ENCODE results near the gene TSPAN32. TPM values are rescaled to one million over a fixed set of nuclear protein-coding genes. Genes with fewer than 3 reads are reported as not detected.
"Not testable (repeated sequence)": the region's sequence is repeated elsewhere in the genome, so short reads cannot be mapped to it uniquely, and the experiment has no call there.

TSPAN32 gene
- total RNA-seq, 2 experiments from 2014 or later: 6.0 to 7.6 TPM

DNA sequence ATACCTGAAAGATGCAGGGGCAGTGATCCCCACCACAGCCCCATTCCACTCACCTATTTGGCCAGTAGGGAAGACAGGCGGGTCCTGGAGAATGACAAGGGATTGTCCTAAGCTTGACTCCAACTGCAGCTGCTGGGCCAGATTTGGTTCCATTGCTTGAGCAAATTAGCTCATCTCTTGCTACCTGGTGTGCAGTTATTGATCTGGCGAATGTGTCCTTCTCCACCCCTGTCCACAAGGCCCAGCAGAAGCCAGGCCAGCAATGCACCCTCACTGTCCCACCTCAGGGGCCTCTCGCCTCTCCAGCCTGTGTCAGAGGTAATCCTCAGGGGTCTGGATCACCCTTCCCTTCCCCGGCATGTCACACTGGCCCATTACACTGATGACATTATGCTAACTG, 23.3 kb downstream of the TSPAN32 start:
- Mint-ChIP-seq H3K27ac (no peak overlapping the region), H3K36me3 (ENCODE audit: low read depth) (no peaks in the 10 kb centered on the region), H3K27me3 (peaks cover 12% of the 10 kb centered on the region), H3K4me3 (no peak overlapping the region), H3K4me1 (no peaks in the 10 kb centered on the region), H3K9me3 (ENCODE audit: low read depth) (no peaks in the 10 kb centered on the region)
- POLR2A ChIA-PET: no interaction called here
- DNase-seq (no peak), ATAC-seq (no peak)
- CTCF ChIA-PET: no interaction called here
- intact Hi-C loops (cut with DNase I, micrococcal nuclease): no loop called here

- ChIA-PET CTCF (no interaction called here), POLR2A (no interaction called here)
- H3K36me3 Mint-ChIP-seq (ENCODE audit: low read depth): no peaks in the 10 kb centered on the region
- peaks cover 14% of the 10 kb centered on the region for H3K27me3 Mint-ChIP-seq
- no peak overlapping the region for H3K27ac Mint-ChIP-seq
- H3K9me3 Mint-ChIP-seq (ENCODE audit: low read depth): peaks cover 3% of the 10 kb centered on the region
- H3K4me3 Mint-ChIP-seq: no peak overlapping the region
- intact Hi-C loops (cut with DNase I, micrococcal nuclease): no loop called here
- no peaks in the 10 kb centered on the region for H3K4me1 Mint-ChIP-seq
- ATAC-seq (no peak), DNase-seq (no peak)
Measured at GRCh38 chr11:2325719-2326118, 23.9 kb downstream of the TSPAN32 start.

- ChIA-PET POLR2A (no interaction called here), CTCF (no interaction called here)
- ATAC-seq (no peak), DNase-seq (no peak)
- Mint-ChIP-seq H3K9me3 (ENCODE audit: low read depth) (peaks cover 7% of the 10 kb centered on the region), H3K27ac (no peak overlapping the region), H3K4me3 (no peak overlapping the region), H3K27me3 (peaks cover 13% of the 10 kb centered on the region), H3K4me1 (no peaks in the 10 kb centered on the region), H3K36me3 (ENCODE audit: low read depth) (no peaks in the 10 kb centered on the region)
- intact Hi-C loops (cut with DNase I, micrococcal nuclease): no loop called here
Measured at GRCh38 chr11:2327032-2327431, 25.2 kb downstream of the TSPAN32 start.

- peaks cover 7% of the 10 kb centered on the region for H3K9me3 Mint-ChIP-seq (ENCODE audit: low read depth)
- peaks cover 10% of the 10 kb centered on the region for H3K27me3 Mint-ChIP-seq
- no peaks in the 10 kb centered on the region for H3K4me1 Mint-ChIP-seq
- no peak overlapping the region for H3K4me3 Mint-ChIP-seq
- ChIA-PET CTCF (no interaction called here), POLR2A (no interaction called here)
- no peak for DNase-seq
- no peaks in the 10 kb centered on the region for H3K36me3 Mint-ChIP-seq (ENCODE audit: low read depth)
- intact Hi-C loops (cut with DNase I, micrococcal nuclease): no loop called here
- ATAC-seq: no peak
- no peak overlapping the region for H3K27ac Mint-ChIP-seq
Measured at GRCh38 chr11:2328021-2328420, 26.2 kb downstream of the TSPAN32 start.

DNA sequence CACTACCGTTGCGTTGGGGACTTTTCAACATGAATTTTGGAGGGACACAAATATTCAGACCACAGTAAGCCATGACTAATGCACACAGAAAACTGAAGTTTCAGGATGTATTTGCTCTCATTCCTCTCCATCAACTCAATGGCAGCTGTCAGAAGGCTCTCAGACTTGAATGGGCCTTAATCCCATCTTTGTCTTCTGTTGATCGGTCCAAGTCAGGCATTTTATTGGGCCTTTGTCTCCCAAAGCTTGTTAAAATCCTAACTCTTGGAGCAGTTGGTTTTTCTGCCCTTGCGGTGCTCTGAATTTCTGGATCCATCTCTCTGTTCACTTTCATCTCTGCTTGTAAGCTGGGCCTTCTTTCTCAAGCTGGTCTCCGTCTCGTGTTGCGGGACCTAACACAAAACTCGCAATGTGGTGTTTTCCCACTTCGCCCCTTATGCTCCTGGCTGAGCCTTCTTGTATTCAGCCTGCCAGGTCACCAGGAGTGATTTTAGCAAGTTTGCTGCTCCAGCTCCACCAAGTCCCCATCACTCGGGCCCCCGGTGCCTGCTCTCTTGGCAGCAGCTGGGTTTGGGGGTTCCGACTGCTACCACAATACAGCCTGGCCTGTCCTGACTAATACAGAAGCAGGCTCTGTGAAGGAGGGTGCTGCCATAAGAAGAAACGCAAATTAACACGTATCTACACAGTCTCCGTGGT, 27.0 kb downstream of the TSPAN32 start:
- intact Hi-C loops (cut with DNase I, micrococcal nuclease): no loop called here
- ATAC-seq (no peak), DNase-seq (no peak)
- ChIA-PET POLR2A (no interaction called here), CTCF (interaction anchor here (0.6 kb wide), 1 partner anchor 24 kb away, joined by 4 read pairs; no protein-coding TSS in a partner anchor)
- Mint-ChIP-seq H3K27me3 (peaks cover 8% of the 10 kb centered on the region), H3K9me3 (ENCODE audit: low read depth) (peaks cover 7% of the 10 kb centered on the region), H3K27ac (no peak overlapping the region), H3K4me1 (no peaks in the 10 kb centered on the region), H3K4me3 (no peak overlapping the region), H3K36me3 (ENCODE audit: low read depth) (no peaks in the 10 kb centered on the region)

DNA sequence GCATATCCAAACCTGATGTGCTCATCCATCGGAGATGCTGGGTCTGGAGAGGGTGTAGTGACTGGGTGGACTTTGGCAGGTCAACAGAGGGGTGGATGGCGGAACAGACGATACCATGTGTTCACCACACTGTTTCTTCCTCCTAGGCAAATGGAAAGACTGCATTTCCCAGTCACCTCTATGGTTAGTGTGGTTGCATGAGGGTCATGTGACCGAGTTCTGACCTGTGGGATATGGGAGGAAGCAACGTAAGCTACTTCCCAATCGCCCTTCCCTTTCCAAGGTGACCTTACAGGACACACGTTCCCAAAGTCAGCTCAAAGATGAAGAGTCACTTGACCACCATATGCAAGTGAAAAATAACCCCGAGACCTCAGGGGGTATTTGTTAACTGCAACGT, 27.7 kb downstream of the TSPAN32 start:
- H3K27ac Mint-ChIP-seq: no peak overlapping the region
- ChIA-PET POLR2A (no interaction called here), CTCF (interaction anchor here (0.9 to 1.0 kb wide), 2 partner anchors 46 to 90 kb away, joined by 3 read pairs; no protein-coding TSS in a partner anchor)
- H3K4me1 Mint-ChIP-seq: no peaks in the 10 kb centered on the region
- intact Hi-C loops (cut with DNase I, micrococcal nuclease): no loop called here
- peaks cover 7% of the 10 kb centered on the region for H3K9me3 Mint-ChIP-seq (ENCODE audit: low read depth)
- ATAC-seq: no peak
- DNase-seq: no peak
- no peaks in the 10 kb centered on the region for H3K36me3 Mint-ChIP-seq (ENCODE audit: low read depth)
- H3K4me3 Mint-ChIP-seq: no peak overlapping the region
- peaks cover 8% of the 10 kb centered on the region for H3K27me3 Mint-ChIP-seq

DNA sequence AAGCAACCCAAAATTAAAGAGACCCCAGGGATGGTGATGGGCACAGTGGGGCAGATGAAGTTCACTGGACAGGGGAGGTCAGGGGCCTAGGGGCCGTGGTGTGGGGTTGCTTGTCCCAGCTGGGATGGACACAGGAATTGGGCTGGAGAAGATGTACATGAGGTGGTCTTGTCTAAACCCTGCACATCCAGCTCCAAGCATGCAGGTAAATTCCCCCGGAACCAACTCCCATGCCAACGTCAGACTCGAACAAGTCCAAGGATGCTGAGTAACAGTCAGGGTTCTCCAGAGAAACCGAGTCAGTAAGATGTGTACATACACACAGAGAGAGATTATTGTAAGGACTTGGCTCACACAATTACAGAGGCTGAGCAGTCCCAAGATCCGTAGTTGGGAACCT, 28.9 kb downstream of the TSPAN32 start:
- ChIA-PET POLR2A (no interaction called here), CTCF (no interaction called here)
- DNase-seq (no peak), ATAC-seq (no peak)
- intact Hi-C loops (cut with DNase I, micrococcal nuclease): no loop called here
- Mint-ChIP-seq H3K4me3 (no peak overlapping the region), H3K36me3 (ENCODE audit: low read depth) (no peaks in the 10 kb centered on the region), H3K27ac (no peak overlapping the region), H3K4me1 (no peaks in the 10 kb centered on the region), H3K27me3 (peaks cover 8% of the 10 kb centered on the region), H3K9me3 (ENCODE audit: low read depth) (peaks cover 7% of the 10 kb centered on the region)

DNA sequence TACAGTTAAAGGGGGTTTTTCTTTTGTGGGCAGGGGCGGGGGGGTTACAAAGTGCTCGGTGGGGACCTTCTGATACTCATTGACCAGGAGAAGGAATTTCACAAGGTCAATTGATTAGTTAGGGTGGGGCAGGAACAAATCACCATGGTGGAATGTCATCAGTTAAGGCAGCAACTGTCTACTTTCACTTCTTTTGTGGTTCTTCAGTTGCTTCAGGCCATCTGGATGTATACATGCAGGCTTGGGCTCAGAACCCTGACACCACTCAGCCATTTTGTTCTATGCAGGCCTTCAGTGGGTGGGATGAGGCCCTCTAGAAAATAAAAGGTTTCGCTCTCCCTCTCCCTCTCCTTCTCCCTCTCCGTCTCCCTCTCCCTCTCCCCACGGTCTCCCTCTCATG, 29.6 kb downstream of the TSPAN32 start:
- CTCF ChIA-PET: no interaction called here

GRCh38 chr11:2332569-2332968, 30.8 kb downstream of the TSPAN32 start:
- H3K4me3 Mint-ChIP-seq; intact Hi-C loops (cut with DNase I, micrococcal nuclease); H3K9me3 Mint-ChIP-seq (ENCODE audit: low read depth); POLR2A ChIA-PET; DNase-seq; ATAC-seq; H3K36me3 Mint-ChIP-seq (ENCODE audit: low read depth); H3K4me1 Mint-ChIP-seq; CTCF ChIA-PET; H3K27ac Mint-ChIP-seq: not testable (repeated sequence)
- peaks cover 11% of the 10 kb centered on the region for H3K27me3 Mint-ChIP-seq

More for the DNA sequence above, 29.6 kb downstream of the TSPAN32 start:
- intact Hi-C loops (cut with DNase I, micrococcal nuclease): no loop called here
- Mint-ChIP-seq H3K27me3 (peaks cover 9% of the 10 kb centered on the region), H3K4me1 (no peaks in the 10 kb centered on the region), H3K27ac (no peak overlapping the region), H3K36me3 (ENCODE audit: low read depth) (no peaks in the 10 kb centered on the region), H3K9me3 (ENCODE audit: low read depth) (peaks cover 7% of the 10 kb centered on the region), H3K4me3 (no peak overlapping the region)
- POLR2A ChIA-PET: no interaction called here
- DNase-seq: no peak
- ATAC-seq: no peak

- DNase-seq; CTCF ChIA-PET; intact Hi-C loops (cut with DNase I, micrococcal nuclease); ATAC-seq; H3K9me3 Mint-ChIP-seq (ENCODE audit: low read depth); POLR2A ChIA-PET; H3K36me3 Mint-ChIP-seq (ENCODE audit: low read depth); H3K4me1 Mint-ChIP-seq; H3K27ac Mint-ChIP-seq; H3K4me3 Mint-ChIP-seq: not testable (repeated sequence)
- H3K27me3 Mint-ChIP-seq: peaks cover 13% of the 10 kb centered on the region
Measured at GRCh38 chr11:2333486-2334205, 31.8 kb downstream of the TSPAN32 start.

GRCh38 chr11:2335286-2335685, 33.5 kb downstream of the TSPAN32 start:
- ATAC-seq; H3K27ac Mint-ChIP-seq; intact Hi-C loops (cut with DNase I, micrococcal nuclease); DNase-seq; H3K4me3 Mint-ChIP-seq; POLR2A ChIA-PET; H3K4me1 Mint-ChIP-seq; H3K36me3 Mint-ChIP-seq (ENCODE audit: low read depth); CTCF ChIA-PET; H3K9me3 Mint-ChIP-seq (ENCODE audit: low read depth): not testable (repeated sequence)
- peaks cover 14% of the 10 kb centered on the region for H3K27me3 Mint-ChIP-seq

DNA sequence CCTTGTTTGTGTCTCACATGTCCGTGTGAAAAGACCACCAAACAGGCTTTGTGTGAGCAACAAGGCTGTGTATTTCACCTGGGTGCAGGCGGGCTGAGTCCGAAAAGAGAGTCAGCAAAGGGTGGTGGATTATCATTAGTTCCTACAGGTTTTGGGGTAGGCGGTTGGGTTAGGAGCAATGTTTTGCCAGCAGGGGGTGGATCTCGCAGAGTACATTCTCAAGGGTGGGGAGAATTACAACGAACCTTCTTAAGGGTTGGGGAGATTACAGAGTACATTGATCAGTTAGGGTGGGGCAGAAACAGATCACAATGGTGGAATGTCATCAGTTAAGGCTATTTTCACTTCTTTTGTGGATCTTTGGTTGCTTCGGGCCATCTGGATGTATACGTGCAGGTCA, 36.9 kb downstream of the TSPAN32 start:
- POLR2A ChIA-PET; intact Hi-C loops (cut with DNase I, micrococcal nuclease); H3K27me3 Mint-ChIP-seq; H3K36me3 Mint-ChIP-seq (ENCODE audit: low read depth); ATAC-seq; CTCF ChIA-PET; H3K9me3 Mint-ChIP-seq (ENCODE audit: low read depth); H3K27ac Mint-ChIP-seq; DNase-seq; H3K4me1 Mint-ChIP-seq; H3K4me3 Mint-ChIP-seq: not testable (repeated sequence)
